Measurements from ENCODE around the gene SDCBP2. TPM values are rescaled to one million over a fixed set of nuclear protein-coding genes. Genes with fewer than 3 reads are reported as not detected.
A peak's percentile ranks its signal among the peaks of the same experiment; 100 is the strongest.

SDCBP2 gene
- total RNA-seq, 2 donors from 2014 or later: 3.1 to 5.4 TPM

DNA sequence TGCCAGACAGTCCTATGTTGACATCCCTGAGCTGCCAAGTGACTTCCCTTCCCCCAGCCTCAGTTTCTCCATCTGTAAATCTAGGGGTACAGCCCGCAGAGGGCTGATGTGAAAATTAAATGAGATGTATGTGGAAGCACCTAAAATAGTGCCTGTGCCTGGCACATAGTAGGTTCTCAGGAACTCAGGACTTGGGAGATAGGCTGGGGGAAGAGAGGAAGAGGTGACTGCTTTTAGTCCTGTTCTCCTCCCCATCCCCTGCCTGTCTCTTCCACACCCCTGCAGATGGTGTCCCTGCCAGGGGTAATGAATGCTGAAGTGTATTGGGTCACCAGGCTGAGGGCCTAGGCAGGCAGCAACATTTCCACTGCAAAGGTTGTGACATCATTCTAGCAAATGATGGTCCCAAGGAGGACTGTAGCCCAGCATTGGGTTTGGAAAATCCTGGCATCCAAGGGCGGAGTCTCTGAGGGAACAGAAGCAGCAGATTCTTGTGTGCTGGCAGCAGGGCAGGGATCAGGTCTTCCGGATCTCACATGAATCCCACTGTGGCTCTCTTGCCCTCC, 61.0 kb downstream of the SDCBP2 start:
- intact Hi-C loops (cut with DNase I): loop anchor here in 1 of 2 donors (2.0 kb wide), 1 partner anchor 37 kb away; no protein-coding TSS in a partner anchor
- no peak for DNase-seq (ENCODE audit: low spot score)

DNA sequence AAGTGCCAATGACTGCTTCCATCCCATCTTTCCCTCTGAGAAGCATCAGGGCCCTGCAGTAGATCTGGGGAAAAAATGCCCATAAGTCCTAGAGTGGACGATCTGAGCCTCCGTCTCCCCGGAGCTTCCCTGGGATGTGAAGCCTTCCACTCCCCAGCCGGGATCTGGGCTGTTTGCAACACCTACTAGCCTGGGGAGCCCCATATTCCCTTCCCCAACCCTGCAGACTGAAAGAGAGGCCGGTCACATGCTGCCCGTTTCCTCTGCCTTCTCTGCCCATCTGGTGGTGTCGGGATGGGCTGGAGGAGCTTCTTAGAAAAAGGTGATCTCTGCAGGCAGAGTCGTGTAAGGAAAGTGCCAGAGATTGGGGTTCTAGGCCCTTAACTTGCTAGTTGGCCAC, 61.8 kb downstream of the SDCBP2 start:
- no peak for DNase-seq (ENCODE audit: low spot score)

DNA sequence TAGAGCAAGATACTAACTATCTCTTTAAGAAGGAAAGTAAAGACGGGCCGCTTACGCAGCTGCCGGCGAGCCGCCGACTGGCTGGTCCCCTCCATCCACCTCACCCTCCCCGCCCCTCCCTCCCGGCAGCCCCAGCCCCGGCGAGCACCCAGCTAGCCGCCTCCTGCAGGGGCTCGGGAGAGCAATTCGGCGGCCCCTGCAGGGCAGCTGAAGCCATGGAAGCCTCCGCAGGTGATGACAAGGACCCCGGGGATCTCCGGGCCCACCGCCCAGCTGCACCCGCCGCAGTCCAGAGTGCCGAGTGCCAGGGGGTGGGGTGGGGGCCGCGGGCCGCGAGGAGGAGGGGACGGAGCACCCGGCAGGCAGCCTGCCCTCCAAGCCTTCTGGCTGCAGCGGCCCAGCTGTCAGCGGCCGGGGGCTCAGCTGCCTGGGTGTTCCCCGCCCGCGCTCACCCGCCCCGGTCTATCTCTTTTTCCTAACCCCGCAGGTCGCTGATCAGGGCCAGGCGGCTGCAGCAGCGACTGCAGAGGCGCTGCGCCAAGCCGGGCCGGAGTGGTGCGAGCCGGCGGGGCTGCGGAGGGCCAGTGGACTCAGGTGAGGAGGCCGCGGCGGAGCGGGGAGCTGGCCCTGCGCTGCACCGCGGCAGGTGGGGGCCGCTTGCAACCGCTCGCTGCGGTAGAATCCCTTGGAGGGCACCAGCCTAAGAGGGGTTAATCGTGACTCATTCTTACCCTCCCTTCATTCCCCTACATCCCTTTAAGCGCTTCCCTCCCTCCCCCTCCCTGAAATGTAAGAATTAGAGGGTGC, 62.6 kb downstream of the SDCBP2 start, which contains the start of gene SNPH:
SNPH (plus strand) TSS at position 128 of the 807 bp plus-strand sequence. CDS start 29,946 bp downstream, outside the sequence.
- intact Hi-C loops (cut with DNase I): loop anchor here in 1 of 2 donors (2.0 kb wide), 1 partner anchor 36 kb away; no protein-coding TSS in a partner anchor
- peak; percentile 88 for DNase-seq (ENCODE audit: low spot score)

More for the DNA sequence above, 61.8 kb downstream of the SDCBP2 start:
- intact Hi-C loops (cut with DNase I): loop anchor here in 1 of 2 donors (2.0 kb wide), 1 partner anchor 36 kb away; no protein-coding TSS in a partner anchor

DNA sequence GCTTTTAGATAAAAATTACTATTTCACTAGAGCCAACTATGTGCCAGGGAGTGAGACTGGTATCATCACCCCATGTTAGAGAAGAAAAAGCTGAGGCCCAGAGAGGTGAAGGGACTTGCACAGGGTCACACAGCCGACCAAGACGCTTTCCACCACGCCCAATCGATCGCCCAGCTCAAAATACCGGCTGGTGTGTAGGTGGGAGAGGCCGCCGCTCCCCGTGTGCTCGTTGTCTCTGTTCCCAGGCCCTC, 63.1 kb downstream of the SDCBP2 start:
- intact Hi-C loops (cut with DNase I): loop anchor here in 1 of 2 donors (2.0 kb wide), 1 partner anchor 35 kb away; no protein-coding TSS in a partner anchor
- DNase-seq (ENCODE audit: low spot score): no peak

DNA sequence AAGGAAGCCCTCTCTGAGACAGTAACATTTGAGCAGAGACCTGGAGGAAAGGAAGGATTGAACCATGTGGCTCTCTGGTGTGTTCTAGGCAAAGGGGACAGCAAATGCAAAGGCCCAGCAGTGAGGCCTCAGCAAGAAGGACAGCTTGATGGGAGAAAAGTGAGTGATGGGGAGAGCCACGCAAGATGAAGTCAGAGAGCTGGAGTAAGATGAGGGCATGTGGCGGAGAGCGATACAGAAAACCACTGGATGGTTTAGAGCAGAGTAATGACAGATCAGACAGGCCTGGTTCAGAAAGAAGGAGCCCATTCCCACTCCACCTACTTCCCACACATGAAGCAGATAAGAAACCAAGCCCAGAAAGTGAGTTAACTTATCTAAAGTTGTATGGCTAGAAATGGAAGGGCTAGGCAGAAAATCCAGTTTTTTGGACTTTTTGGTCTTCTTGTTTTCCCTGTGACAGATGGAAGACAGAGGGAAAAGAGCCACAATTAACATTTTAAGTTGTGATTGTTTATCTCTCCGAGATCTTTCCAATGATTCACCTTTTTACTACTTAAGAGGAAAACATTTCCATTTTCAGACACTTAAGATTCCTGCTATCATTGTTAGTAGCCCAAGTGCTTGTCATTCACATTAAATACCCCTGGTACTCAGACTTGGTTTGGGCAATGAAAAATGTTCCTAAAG, 63.6 kb downstream of the SDCBP2 start:
- intact Hi-C loops (cut with DNase I): no loop called here
- no peak for DNase-seq (ENCODE audit: low spot score)

DNA sequence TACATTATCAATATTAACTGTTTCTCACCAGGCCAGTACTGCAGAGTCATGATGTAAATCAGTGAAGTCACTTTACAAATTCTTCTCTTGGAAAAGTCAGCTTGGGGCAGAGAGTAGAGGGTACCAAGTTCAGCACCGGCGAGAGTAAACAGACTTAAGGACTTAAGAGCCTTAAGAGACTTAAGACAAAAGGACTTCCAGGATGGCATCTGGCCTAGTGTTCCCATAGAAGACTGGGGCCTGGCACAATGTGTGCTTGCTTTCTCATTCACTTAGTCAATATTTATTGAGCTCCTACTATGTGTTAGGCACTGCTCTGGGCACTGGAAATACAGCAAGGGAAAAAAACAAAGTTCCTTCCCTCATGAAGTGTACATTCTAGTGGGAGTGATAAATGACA, 64.2 kb downstream of the SDCBP2 start:
- no peak for DNase-seq (ENCODE audit: low spot score)
- intact Hi-C loops (cut with DNase I): no loop called here

DNA sequence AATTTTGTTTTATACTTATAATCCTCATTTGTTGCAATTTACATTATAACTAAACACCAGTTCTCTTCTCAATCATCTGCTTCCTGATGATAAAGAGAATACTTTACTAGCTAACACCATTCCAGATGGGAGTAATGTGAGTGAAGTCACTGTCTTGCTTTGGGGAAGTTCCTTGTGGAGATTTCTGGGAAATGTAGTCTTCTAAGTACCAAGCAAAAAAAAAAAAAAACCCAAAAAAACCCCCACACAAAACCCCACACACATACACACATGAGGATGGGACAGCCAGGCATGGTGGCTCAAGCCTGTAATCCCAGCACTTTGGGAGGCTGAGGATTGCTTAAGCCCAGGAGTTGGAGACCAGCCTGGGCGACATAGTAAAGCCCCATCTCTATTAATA, 65.1 kb downstream of the SDCBP2 start:
- intact Hi-C loops (cut with DNase I): no loop called here
- DNase-seq (ENCODE audit: low spot score): no peak

Other genes with a start within 250 kb of the SDCBP2 start
- 100 to 1,000 TPM in 1 of 2 donors, 10 to 100 TPM in 1; 97.6 to 110 TPM for gene PSMF1, start 210.5 kb downstream of the SDCBP2 start, total RNA-seq
- under 1 TPM; 0.71 to 0.74 TPM for gene TMEM74B, start 144.2 kb downstream of the SDCBP2 start, total RNA-seq
- under 1 TPM in 1 of 2 donors, not detected in 1; 0.29 TPM for gene C20orf202, start 125.7 kb downstream of the SDCBP2 start, total RNA-seq
- not detected for gene RAD21L1, start 103.1 kb downstream of the SDCBP2 start, total RNA-seq
- 10 to 100 TPM in 1 of 2 donors, 1 to 10 TPM in 1; 8.9 to 11.9 TPM for gene SNPH, start 62.8 kb downstream of the SDCBP2 start, total RNA-seq
- 100 to 1,000 TPM; 239 to 274 TPM for gene FKBP1A, start 63.9 kb upstream of the SDCBP2 start, total RNA-seq
- 10 to 100 TPM; 58.7 to 62.0 TPM for gene NSFL1C, start 137.7 kb upstream of the SDCBP2 start, total RNA-seq
- gene SIRPB2, start 162.3 kb upstream of the SDCBP2 start, total RNA-seq: 10 to 100 TPM in 1 of 2 donors, 1 to 10 TPM in 1; 8.8 to 13.3 TPM
- under 1 TPM in 1 of 2 donors, not detected in 1; 0.24 TPM for gene SIRPD, start 228.6 kb upstream of the SDCBP2 start, total RNA-seq